Common myeloid progenitor, CD34-positive (primary cell): ENCODE measurements around the gene METAP1D.

Experiments
- CTCF ChIA-PET: fragments of 350-600 bp; sonication (Branson Sonifier 250); formaldehyde crosslinking; loops from one replicate; lab custom pipeline; 2021; ENCODE audit warnings: antibody characterized with exemption; lab: Charles Lee
- POLR2A ChIA-PET: fragments of 350-600 bp; sonication (Branson Sonifier 250); formaldehyde crosslinking; loops from one replicate; lab custom pipeline; 2021; ENCODE audit warnings: antibody characterized with exemption; lab: Charles Lee
- DNase-seq, 3 donors: peaks; one replicate each; pipeline versions ENCODE4 v3.0.0 to v3.0.0-alpha.2; 2013
- H3K27ac ChIP-seq, 2 experiments: 1 replicate in 1 of 2; 2 replicates in 1 of 2; pipeline ENCODE4 v1.7.0; 2013; ENCODE audit warnings: inconsistent platforms in 2 of 2, low read length in 2 of 2, mild to moderate bottlenecking in 2 of 2, low read depth in 1 of 2, moderate library complexity in 1 of 2; ENCODE audit not compliant: severe bottlenecking in 2 of 2, insufficient read depth in 1 of 2, poor library complexity in 1 of 2
- H3K27me3 ChIP-seq, 5 experiments: replicated peaks in 2 of 5; 1 replicate in 3 of 5; 2 replicates in 2 of 5; pipeline versions ENCODE4 v1.6.1 to v1.7.0; 2013; ENCODE audit warnings: low read length in 4 of 5, mild to moderate bottlenecking in 2 of 5, moderate library complexity in 2 of 5, inconsistent platforms in 1 of 5; ENCODE audit not compliant: insufficient read depth in 5 of 5, control insufficient read depth in 4 of 5
- H3K36me3 ChIP-seq, 4 experiments: 1 replicate in 2 of 4; 2 replicates in 2 of 4; pipeline versions ENCODE4 v1.6.1 to v1.7.0; 2013; ENCODE audit warnings: low read length in 3 of 4, control low read depth in 1 of 4, mild to moderate bottlenecking in 1 of 4; ENCODE audit not compliant: control insufficient read depth in 4 of 4, insufficient read depth in 4 of 4
- H3K4me1 ChIP-seq, 4 experiments: 1 replicate in 3 of 4; 2 replicates in 1 of 4; pipeline versions ENCODE4 v1.6.1 to v1.7.1; 2013; ENCODE audit warnings: low read length in 3 of 4, mild to moderate bottlenecking in 3 of 4, control low read depth in 1 of 4, inconsistent platforms in 1 of 4, moderate library complexity in 1 of 4; ENCODE audit not compliant: control insufficient read depth in 4 of 4, insufficient read depth in 4 of 4; ENCODE audit errors: control extremely low read depth in 1 of 4
- H3K4me3 ChIP-seq, 7 experiments: 1 replicate in 4 of 7; 2 replicates in 3 of 7; pipeline versions ENCODE4 v1.5.1 to v1.7.0; 2013; ENCODE audit warnings: mild to moderate bottlenecking in 7 of 7, low read length in 6 of 7, moderate library complexity in 6 of 7, inconsistent platforms in 2 of 7, low read depth in 2 of 7, control low read depth in 1 of 7; ENCODE audit not compliant: insufficient read depth in 4 of 7, control insufficient read depth in 1 of 7; ENCODE audit errors: extremely low read depth in 1 of 7
- H3K9me3 ChIP-seq, 5 experiments: 1 replicate in 4 of 5; 2 replicates in 1 of 5; pipeline versions ENCODE4 v1.6.1 to v1.7.1; 2013; ENCODE audit warnings: low read length in 4 of 5, mild to moderate bottlenecking in 2 of 5, inconsistent platforms in 1 of 5, low read depth in 1 of 5, moderate library complexity in 1 of 5; ENCODE audit not compliant: control insufficient read depth in 4 of 5, insufficient read depth in 2 of 5; ENCODE audit errors: control extremely low read depth in 1 of 5
- WGBS: methylation state at CpG from one replicate; pipeline ENCODE4 v1.1.5; 2013; ENCODE audit not compliant: insufficient coverage; 5-methylcytosine and 5-hydroxymethylcytosine counted together

The METAP1D gene

DNA sequence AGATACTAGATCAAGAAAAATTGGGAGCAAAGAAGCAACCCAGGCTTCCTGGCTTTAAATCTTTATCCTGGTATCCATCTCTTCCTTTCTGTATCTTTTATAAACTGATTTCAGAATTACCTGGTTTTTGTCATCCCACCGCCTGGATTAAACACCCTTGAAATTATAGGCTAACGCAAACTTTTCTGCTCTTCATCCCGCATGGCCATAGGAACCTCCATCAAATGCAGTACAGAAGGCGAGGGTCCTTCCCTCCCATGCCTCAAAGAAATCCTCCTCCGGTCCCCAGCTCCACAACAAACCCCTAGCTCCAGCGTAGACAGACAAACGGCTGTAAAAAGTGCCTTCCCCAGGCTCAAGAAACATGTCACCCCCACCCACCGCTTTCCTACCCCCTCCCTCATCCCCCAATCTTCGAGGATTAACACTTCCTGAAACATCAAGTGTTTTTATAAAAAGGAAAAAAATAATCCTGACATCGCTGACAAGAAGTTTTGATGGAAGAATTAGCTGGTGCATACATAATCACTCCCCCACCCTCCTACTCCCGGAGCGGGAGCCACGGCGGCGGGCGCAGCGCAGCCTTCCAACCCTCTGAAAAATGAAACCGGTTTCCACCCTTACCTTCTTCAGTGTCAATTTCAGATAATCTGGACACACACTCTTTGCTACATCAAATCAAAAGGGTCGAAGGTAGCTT, 93.1 kb downstream of the METAP1D start:
- H3K9me3 ChIP-seq: no peaks in the 10 kb centered on the region
- H3K36me3 ChIP-seq: no peaks in the 10 kb centered on the region
- H3K4me1 ChIP-seq: peaks cover 0 to 30% (median 29%) of the 10 kb centered on the region in 4 experiments
- peak in 1 of 3 donors; percentile 32 for DNase-seq
- H3K4me3 ChIP-seq: no peak overlapping the region
- 9% methylated on average over 12 of the region's 19 CpGs for WGBS
- H3K27ac ChIP-seq: no peak overlapping the region
- ChIA-PET CTCF (interaction anchor here (0.6 to 9.9 kb wide), 4 partner anchors 9 to 21 kb away, joined by 3 to 128 read pairs (median 18); partner anchors contain the start of gene DLX2), POLR2A (interaction anchor here (1.1 kb wide), 1 partner anchor 10 kb away, joined by 3 read pairs; the partner anchor contains the start of gene DLX2)
- H3K27me3 ChIP-seq: peaks cover 41 to 100% (median 77%) of the 10 kb centered on the region in 5 experiments

DNA sequence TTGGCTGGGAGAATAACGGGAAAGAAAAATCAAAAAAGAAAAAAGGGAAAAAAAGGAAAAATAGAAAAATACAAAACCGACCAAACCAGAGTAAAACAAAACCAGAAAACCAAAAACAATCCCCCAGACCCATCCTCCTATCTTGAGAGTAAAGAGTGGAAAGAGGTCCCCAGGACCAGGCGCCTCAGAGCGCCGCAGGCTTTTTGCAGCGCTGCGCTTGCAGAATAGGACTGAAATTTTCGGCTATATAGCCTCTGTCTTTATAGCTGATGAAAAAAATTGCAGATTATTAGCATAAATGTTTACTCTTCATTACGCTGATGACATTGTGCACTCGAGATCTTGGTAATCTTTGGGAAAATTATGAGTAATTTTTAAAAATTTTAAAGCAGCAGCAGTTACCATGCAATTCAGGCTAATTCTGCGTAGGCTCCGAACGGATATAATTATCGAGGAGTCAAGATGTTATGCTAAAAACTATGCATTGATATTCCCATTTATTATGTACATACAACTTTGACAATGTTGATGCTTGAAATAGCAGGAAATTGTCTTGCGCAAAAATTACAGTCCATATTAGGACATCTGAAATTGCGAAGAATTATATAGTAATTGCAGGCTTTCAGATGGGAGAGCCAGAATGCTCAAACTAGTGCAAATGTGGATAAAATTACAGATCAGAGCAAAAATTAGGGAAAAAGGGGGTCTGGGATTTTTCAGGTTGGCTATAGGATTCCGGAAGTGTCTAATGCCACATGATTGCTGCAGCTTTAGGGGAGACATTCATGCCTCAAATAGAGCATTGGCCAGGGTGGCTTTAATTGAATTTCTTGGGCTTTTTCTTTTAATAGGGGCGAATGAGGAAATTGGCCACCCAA, 93.9 kb downstream of the METAP1D start:
- H3K4me1 ChIP-seq: peaks cover 0 to 32% (median 30%) of the 10 kb centered on the region in 4 experiments
- H3K27me3 ChIP-seq: peaks cover 43 to 100% (median 77%) of the 10 kb centered on the region in 5 experiments
- no peak overlapping the region for H3K27ac ChIP-seq
- H3K4me3 ChIP-seq: no peak overlapping the region
- CTCF ChIA-PET: interaction anchor here (0.6 to 9.9 kb wide), 3 partner anchors 10 to 12 kb away, joined by 3 to 128 read pairs (median 32); partner anchors contain the start of gene DLX2
- H3K36me3 ChIP-seq: no peaks in the 10 kb centered on the region
- H3K9me3 ChIP-seq: no peaks in the 10 kb centered on the region
- 15% methylated on average over 11 of the region's 18 CpGs for WGBS
- peak in 1 of 3 donors; percentile 43 for DNase-seq
- POLR2A ChIA-PET: interaction anchor here (1.1 kb wide), 1 partner anchor 9 kb away, joined by 3 read pairs; the partner anchor contains the start of gene DLX2

DNA sequence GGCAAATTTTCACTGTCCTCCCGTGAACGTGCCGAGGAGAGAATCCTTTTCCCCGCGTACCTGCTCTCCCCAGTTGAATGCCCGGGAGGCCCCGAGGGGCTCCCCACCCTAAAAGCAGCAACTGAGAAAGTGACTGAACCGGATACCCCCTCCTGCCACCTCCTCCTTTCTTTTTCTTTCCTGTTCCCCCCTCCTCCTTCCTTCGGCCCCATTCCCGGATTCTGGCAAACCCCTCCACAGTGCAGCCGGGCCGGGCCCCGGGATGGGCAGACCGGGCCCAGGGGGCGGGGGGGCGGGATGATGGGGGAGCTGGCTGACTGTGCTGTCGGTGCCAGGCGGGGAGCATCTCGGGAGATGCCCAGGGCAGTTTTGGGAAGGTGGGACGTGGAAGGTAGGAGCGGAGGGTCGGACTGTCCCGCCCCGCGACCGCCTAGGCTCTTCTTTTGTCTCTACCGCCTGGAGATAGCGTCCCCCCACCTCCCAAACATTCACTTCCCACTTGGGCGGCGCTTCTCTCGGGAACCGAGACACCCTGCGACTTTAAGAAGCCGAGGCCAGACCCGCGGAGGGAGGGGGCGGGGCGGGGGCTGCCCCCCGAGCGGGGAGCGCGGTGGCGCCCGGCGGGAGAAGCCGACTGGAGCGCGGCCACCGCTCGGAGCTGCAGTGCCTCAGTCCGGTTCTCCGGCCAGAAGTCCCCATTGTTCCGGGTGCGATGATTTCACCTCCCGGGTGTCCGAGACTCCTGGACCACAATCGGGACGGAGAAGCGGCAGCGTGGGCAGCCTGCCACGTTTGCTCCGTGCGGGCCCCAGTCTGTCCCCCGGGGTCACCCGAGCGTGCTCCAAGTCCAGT, 94.8 kb downstream of the METAP1D start:
- H3K27ac ChIP-seq: no peak overlapping the region
- H3K4me3 ChIP-seq: peak overlapping the region in 4 of 7 experiments; percentile 46 to 63 (median 49)
- peaks cover 0 to 38% (median 37%) of the 10 kb centered on the region in 4 experiments for H3K4me1 ChIP-seq
- H3K9me3 ChIP-seq: no peaks in the 10 kb centered on the region
- no peaks in the 10 kb centered on the region for H3K36me3 ChIP-seq
- CTCF ChIA-PET: interaction anchor here (1.2 to 9.9 kb wide), 4 partner anchors 9 to 13 kb away, joined by 4 to 128 read pairs (median 9); partner anchors contain the start of gene DLX2
- POLR2A ChIA-PET: no interaction called here
- peaks cover 34 to 100% (median 76%) of the 10 kb centered on the region in 5 experiments for H3K27me3 ChIP-seq
- WGBS: 1% methylated on average over 53 of the region's 66 CpGs
- DNase-seq: no peak

DNA sequence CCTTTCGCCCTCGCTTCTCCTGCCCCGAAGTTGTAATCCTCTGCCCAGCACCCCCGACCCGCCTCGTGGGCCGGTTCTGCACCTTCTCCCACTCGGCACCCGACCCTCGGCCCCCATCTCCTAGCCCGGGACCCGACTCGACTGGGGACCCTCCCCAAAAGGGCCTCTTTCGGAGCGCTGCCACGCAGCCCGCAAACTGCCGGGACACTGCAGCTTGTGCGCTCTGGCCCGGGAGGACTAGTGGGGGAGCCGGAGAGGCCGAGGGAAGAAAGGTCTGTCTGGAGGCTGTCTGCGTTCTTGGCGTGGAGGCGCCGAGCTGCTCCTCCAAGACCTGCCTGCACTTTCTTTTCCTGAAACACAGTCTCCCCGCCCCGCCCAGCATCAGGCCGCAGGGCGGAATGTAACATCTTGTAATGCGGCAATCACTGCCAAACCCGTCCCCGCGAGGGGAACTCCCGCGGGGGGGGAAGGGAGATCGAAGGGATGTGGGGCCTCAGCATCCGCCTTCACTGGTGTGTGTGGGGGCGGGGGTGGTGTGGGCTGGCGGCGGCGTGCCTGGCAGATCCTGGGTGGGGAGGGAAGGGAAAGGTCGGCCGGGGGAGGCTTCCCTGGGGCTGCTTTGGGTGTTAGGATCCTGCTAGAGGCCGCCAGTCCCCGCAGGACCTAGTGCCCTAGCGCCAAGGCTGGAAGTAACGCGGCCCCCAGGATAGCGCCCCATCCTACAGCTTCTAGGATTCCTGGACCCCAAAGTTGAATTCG, 95.6 kb downstream of the METAP1D start:
- ChIA-PET POLR2A (no interaction called here), CTCF (interaction anchor here (0.6 to 1.8 kb wide), 9 partner anchors 9 to 391 kb away, joined by 3 to 9 read pairs (median 4); partner anchors contain the start of gene DLX1)
- Histone ChIP-seq H3K27me3 (peaks cover 30 to 100% (median 72%) of the 10 kb centered on the region in 5 experiments), H3K4me3 (peak overlapping the region in 5 of 7 experiments; percentile 3 to 63 (median 46)), H3K36me3 (no peaks in the 10 kb centered on the region), H3K27ac (no peak overlapping the region), H3K4me1 (peaks cover 0 to 44% (median 42%) of the 10 kb centered on the region in 4 experiments), H3K9me3 (no peaks in the 10 kb centered on the region)
- 2% methylated on average over 29 of the region's 51 CpGs for WGBS
- peak in 2 of 3 donors; percentile 74 to 76 for DNase-seq

DNA sequence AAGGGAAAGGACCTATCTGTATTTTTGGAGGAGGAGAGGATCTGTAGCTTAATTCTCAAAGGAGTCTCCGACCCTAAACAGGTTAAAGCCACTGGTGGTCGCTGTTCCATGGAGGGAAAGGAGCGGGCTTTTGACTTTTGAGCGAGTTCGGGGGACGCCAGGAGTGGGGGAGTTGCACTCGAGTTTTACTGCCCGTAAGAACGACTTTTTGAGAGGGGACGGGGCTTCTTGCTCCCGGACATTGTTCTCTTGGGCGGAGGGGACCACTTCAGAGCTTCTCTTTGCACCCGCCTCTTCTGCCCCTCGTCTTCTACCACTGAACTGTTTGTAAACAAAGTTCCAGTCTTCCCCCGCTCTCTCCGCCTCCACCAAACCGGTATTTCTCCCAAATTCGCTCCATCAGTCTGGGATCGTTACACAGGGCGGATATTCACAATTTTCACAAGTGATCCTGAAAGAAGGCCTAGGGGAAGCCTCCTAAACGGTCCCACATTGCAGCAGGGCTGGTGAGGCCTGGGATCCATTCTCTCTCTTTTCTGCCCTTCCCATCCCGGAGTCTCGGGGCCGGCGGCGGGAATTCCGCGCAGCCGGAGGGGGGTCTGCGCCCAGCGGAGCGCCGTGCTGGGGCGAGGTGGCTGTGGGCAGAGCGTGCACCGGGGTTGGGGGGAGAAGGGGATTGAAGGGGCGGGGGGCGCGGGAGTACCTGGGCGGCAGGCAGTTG, 96.3 kb downstream of the METAP1D start:
- Histone ChIP-seq H3K4me3 (peak overlapping the region in 2 of 7 experiments; percentile 28 to 46), H3K27me3 (peaks cover 29 to 100% (median 74%) of the 10 kb centered on the region in 5 experiments), H3K36me3 (no peaks in the 10 kb centered on the region), H3K9me3 (no peaks in the 10 kb centered on the region), H3K27ac (no peak overlapping the region), H3K4me1 (peaks cover 0 to 52% (median 49%) of the 10 kb centered on the region in 4 experiments)
- CTCF ChIA-PET: interaction anchor here (0.6 to 1.8 kb wide), 10 partner anchors 8 to 392 kb away, joined by 3 to 9 read pairs (median 4); partner anchors contain the start of gene DLX1
- WGBS: 3% methylated on average over 21 of the region's 40 CpGs
- POLR2A ChIA-PET: no interaction called here
- DNase-seq: peak in 1 of 3 donors; percentile 53
